Liver (tissue), 9 donors: Measurements from ENCODE around the gene DAGLA. TPM values are rescaled to one million over a fixed set of nuclear protein-coding genes. Genes with fewer than 3 reads are reported as not detected.

Source experiments
- DNase-seq: peaks from one replicate; pipeline ENCODE4 v3.0.0-alpha.2; 2017; ENCODE audit warnings: low spot score
- H3K27ac ChIP-seq, 2 donors: one replicate each; pipeline ENCODE4 v1.7.0; 2013; ENCODE audit warnings: inconsistent platforms in 2 of 2, low read length in 2 of 2, control low read depth in 1 of 2, low read depth in 1 of 2, mild to moderate bottlenecking in 1 of 2
- H3K27me3 ChIP-seq, 4 donors: one replicate each; pipeline versions ENCODE4 v1.6.1 to v1.7.0; 2013; ENCODE audit warnings: low read length in 3 of 4, inconsistent platforms in 1 of 4, mild to moderate bottlenecking in 1 of 4, moderate library complexity in 1 of 4; ENCODE audit not compliant: control insufficient read depth in 4 of 4, insufficient read depth in 4 of 4
- H3K36me3 ChIP-seq, 4 donors: one replicate each; pipeline versions ENCODE4 v1.6.1 to v1.7.0; 2013; ENCODE audit warnings: low read length in 3 of 4, mild to moderate bottlenecking in 3 of 4, low read depth in 1 of 4, moderate library complexity in 1 of 4; ENCODE audit not compliant: control insufficient read depth in 4 of 4, insufficient read depth in 3 of 4
- H3K4me1 ChIP-seq, 4 donors: one replicate each; pipeline versions ENCODE4 v1.6.1 to v1.7.0; 2013; ENCODE audit warnings: low read length in 3 of 4, mild to moderate bottlenecking in 3 of 4, moderate library complexity in 1 of 4; ENCODE audit not compliant: control insufficient read depth in 4 of 4, insufficient read depth in 4 of 4
- H3K4me3 ChIP-seq, 3 donors: one replicate each; pipeline versions ENCODE4 v1.6.1 to v1.7.0; 2013; ENCODE audit warnings: low read length in 3 of 3, control low read depth in 1 of 3, low read depth in 1 of 3, mild to moderate bottlenecking in 1 of 3
- H3K9ac ChIP-seq, 2 donors: one replicate each; pipeline ENCODE4 v1.7.0; 2013; ENCODE audit warnings: low read length in 2 of 2, mild to moderate bottlenecking in 2 of 2, moderate library complexity in 2 of 2, control low read depth in 1 of 2, low read depth in 1 of 2
- H3K9me3 ChIP-seq, 4 donors: one replicate each; pipeline versions ENCODE4 v1.6.1 to v1.7.0; 2013; ENCODE audit warnings: low read length in 3 of 4; ENCODE audit not compliant: control insufficient read depth in 4 of 4
- ATF3 ChIP-seq: IDR thresholded peaks from 2 replicates; pipeline ENCODE4 v1.6.1; 2016; ENCODE audit warnings: antibody characterized with exemption
- CTCF ChIP-seq: fragments of 150-350 bp; IDR thresholded peaks from 2 replicates; pipeline ENCODE4 v1.5.1; 2017; ENCODE audit warnings: improper control_type of control experiment, low read depth, low read length; ENCODE audit not compliant: missing input control
- EGR1 ChIP-seq, 2 donors: IDR thresholded peaks; 2 replicates each; pipeline ENCODE4 v1.6.1; 2016 to 2018; ENCODE audit warnings: antibody characterized with exemption in 2 of 2, low read depth in 2 of 2
- FOXA2 ChIP-seq: IDR thresholded peaks from 2 replicates; pipeline ENCODE4 v1.6.1; 2016; ENCODE audit warnings: antibody characterized with exemption
- GABPA ChIP-seq, 2 donors: IDR thresholded peaks in 1 of 2; conservative IDR thresholded peaks in 1 of 2; 2 replicates each; pipeline ENCODE4 v1.6.1; 2016; ENCODE audit warnings: antibody characterized with exemption in 2 of 2, mild to moderate bottlenecking in 1 of 2, moderate library complexity in 1 of 2
- HNF4A ChIP-seq, 2 donors: conservative IDR thresholded peaks; 2 replicates each; pipeline ENCODE4 v1.6.1; 2016; ENCODE audit warnings: antibody characterized with exemption in 2 of 2, mild to moderate bottlenecking in 2 of 2
- JUND ChIP-seq, 2 donors: IDR thresholded peaks; 2 replicates each; pipeline ENCODE4 v1.6.1; 2016; ENCODE audit warnings: antibody characterized with exemption in 2 of 2
- MAX ChIP-seq: IDR thresholded peaks from 2 replicates; pipeline ENCODE4 v1.6.1; 2016; ENCODE audit warnings: antibody characterized with exemption
- NR2F2 ChIP-seq: IDR thresholded peaks from 2 replicates; pipeline ENCODE4 v1.6.1; 2016; ENCODE audit warnings: antibody characterized with exemption
- RAD21 ChIP-seq, 2 donors: IDR thresholded peaks; 2 replicates each; pipeline ENCODE4 v1.6.1; 2016; ENCODE audit warnings: antibody characterized with exemption in 2 of 2, mild to moderate bottlenecking in 2 of 2
- REST ChIP-seq: IDR thresholded peaks from 2 replicates; pipeline ENCODE4 v1.6.1; 2016; ENCODE audit warnings: antibody characterized with exemption, mild to moderate bottlenecking
- RXRA ChIP-seq, 2 donors: IDR thresholded peaks; 2 replicates each; pipeline ENCODE4 v1.6.1; 2017 to 2018; ENCODE audit warnings: antibody characterized with exemption in 2 of 2, mild to moderate bottlenecking in 1 of 2
- YY1 ChIP-seq: IDR thresholded peaks from 2 replicates; pipeline ENCODE4 v1.6.1; 2016; ENCODE audit warnings: antibody characterized with exemption, mild to moderate bottlenecking
- ZBTB33 ChIP-seq: IDR thresholded peaks from 2 replicates; pipeline ENCODE4 v1.6.1; 2016; ENCODE audit warnings: antibody characterized with exemption
- WGBS: extraction: QIAGEN DNeasy Blood & Tissue Kit; methylation state at CpG from one replicate; pipeline ENCODE4 v1.1.7; 2013; 5-methylcytosine and 5-hydroxymethylcytosine counted together
- polyA plus RNA-seq, 2 donors: library from polyadenylated mRNA; stranded (reverse) in 1 of 2; unstranded in 1 of 2; fragments of 200-250 nt in 1 of 2; fragments of >200 nt in 1 of 2; fragmentation: Nextera tagmentation in 1 of 2; extraction: Ambion mirVana in 1 of 2; gene quantifications; one replicate each; pipeline versions ENCODE4 v1.2.1 to v1.2.3, GENCODE V29; 2013 to 2015
- total RNA-seq, 2 donors: library from RNA; depleted of rRNA; stranded (reverse); fragments of >200 nt; gene quantifications; one replicate each; pipeline ENCODE4 v1.2.3, GENCODE V29; 2014
- donor health status: healthy.
- donor health status: healthy.
- donor health status: healthy.
- donor health status: healthy.
- donor health status: healthy.

Gene DAGLA
- total and polyA plus RNA-seq, 4 donors: 0.13 to 0.84 (median 0.60) TPM

- Histone ChIP-seq H3K9ac (no peak overlapping the region), H3K9me3 (no peaks in the 10 kb centered on the region), H3K27ac (no peak overlapping the region), H3K4me3 (no peak overlapping the region), H3K27me3 (no peaks in the 10 kb centered on the region), H3K4me1 (no peaks in the 10 kb centered on the region), H3K36me3 (no peaks in the 10 kb centered on the region)
- no peak for DNase-seq
- WGBS: 94% methylated on average over 14 of the region's 14 CpGs
- TF ChIP-seq CTCF (no peak), ATF3 (no peak), NR2F2 (no peak), YY1 (no peak), JUND (IDR thresholded peaks at IDR 0.05) (no peak), HNF4A (conservative IDR thresholded peaks at IDR 0.05) (no peak), FOXA2 (no peak), EGR1 (IDR thresholded peaks at IDR 0.05; ENCODE audit: low read depth in 2 of 2) (no peak), RAD21 (IDR thresholded peaks at IDR 0.05) (no peak), REST (no peak), MAX (no peak)
Measured at GRCh38 chr11:61711037-61711436, 30.8 kb downstream of the DAGLA start.

- no peaks in the 10 kb centered on the region for H3K36me3 ChIP-seq
- no peak overlapping the region for H3K9ac ChIP-seq
- H3K4me3 ChIP-seq: no peak overlapping the region
- TF ChIP-seq CTCF (no peak), RAD21 (IDR thresholded peaks at IDR 0.05) (no peak), GABPA (IDR thresholded peaks at IDR 0.05 in 1 of 2, conservative IDR thresholded peaks at IDR 0.05 in 1 of 2) (no peak), ZBTB33 (no peak), FOXA2 (no peak), RXRA (IDR thresholded peaks at IDR 0.05) (no peak), JUND (IDR thresholded peaks at IDR 0.05) (no peak), REST (no peak), HNF4A (conservative IDR thresholded peaks at IDR 0.05) (no peak)
- no peaks in the 10 kb centered on the region for H3K27me3 ChIP-seq
- no peaks in the 10 kb centered on the region for H3K4me1 ChIP-seq
- H3K9me3 ChIP-seq: no peaks in the 10 kb centered on the region
- no peak for DNase-seq
- no peak overlapping the region for H3K27ac ChIP-seq
- WGBS: 88% methylated on average over 6 of the region's 6 CpGs
Measured at GRCh38 chr11:61711498-61711897, 31.3 kb downstream of the DAGLA start.
